GM18502 (cell line): ENCODE data around the gene SSBP3.

Experiments
- ATAC-seq: cut with Tn5 transposase; IDR thresholded peaks from one replicate; pipeline ENCODE4 v1.9.1; 2021; ENCODE audit warnings: mild to moderate bottlenecking; ENCODE audit not compliant: unreplicated experiment, poor library complexity

The SSBP3 gene

GRCh38 chr1:54375712-54376429 is 30.3 kb downstream of the SSBP3 start:
- ATAC-seq: no peak

GRCh38 chr1:54375298-54375697 is 30.9 kb downstream of the SSBP3 start:
- no peak for ATAC-seq

GRCh38 chr1:54374766-54375165 is 31.4 kb downstream of the SSBP3 start:
- no peak for ATAC-seq

- ATAC-seq: no peak
Measured at GRCh38 chr1:54372978-54373377, 33.2 kb downstream of the SSBP3 start.

GRCh38 chr1:54371942-54372275 is 34.3 kb downstream of the SSBP3 start:
- ATAC-seq: no peak

- ATAC-seq: no peak
Measured at GRCh38 chr1:54371038-54371941, 34.9 kb downstream of the SSBP3 start.

- no peak for ATAC-seq
Measured at GRCh38 chr1:54370287-54370989, 35.8 kb downstream of the SSBP3 start.

GRCh38 chr1:54367613-54368012 is 38.6 kb downstream of the SSBP3 start:
- ATAC-seq: no peak

GRCh38 chr1:54365847-54366246 is 40.3 kb downstream of the SSBP3 start:
- no peak for ATAC-seq

- no peak for ATAC-seq
Measured at GRCh38 chr1:54365398-54365797, 40.8 kb downstream of the SSBP3 start.

- ATAC-seq: no peak
Measured at GRCh38 chr1:54364995-54365394, 41.2 kb downstream of the SSBP3 start.

GRCh38 chr1:54364582-54364981 is 41.6 kb downstream of the SSBP3 start:
- ATAC-seq: no peak

GRCh38 chr1:54363925-54364324 is 42.3 kb downstream of the SSBP3 start:
- ATAC-seq: no peak

- ATAC-seq: no peak
Measured at GRCh38 chr1:54362881-54363340, 43.3 kb downstream of the SSBP3 start.

GRCh38 chr1:54361342-54361741 is 44.9 kb downstream of the SSBP3 start:
- ATAC-seq: no peak

- ATAC-seq: no peak
Measured at GRCh38 chr1:54360165-54361005, 45.8 kb downstream of the SSBP3 start.

- no peak for ATAC-seq
Measured at GRCh38 chr1:54359393-54360162, 46.6 kb downstream of the SSBP3 start.

- ATAC-seq: no peak
Measured at GRCh38 chr1:54358503-54359168, 47.6 kb downstream of the SSBP3 start.

GRCh38 chr1:54357967-54358366 is 48.2 kb downstream of the SSBP3 start:
- no peak for ATAC-seq
